Muscle layer of duodenum (tissue), 2 donors: ENCODE results near the gene FKBP3.

Source experiments
- H3K27ac ChIP-seq: one replicate; pipeline ENCODE4 v1.7.0; 2013; ENCODE audit warnings: mild to moderate bottlenecking, low read length
- H3K27me3 ChIP-seq: one replicate; pipeline ENCODE4 v1.7.0; 2013; ENCODE audit warnings: low read depth, mild to moderate bottlenecking, control low read depth, low read length
- H3K36me3 ChIP-seq, 2 donors: one replicate each; pipeline ENCODE4 v1.7.0; 2013; ENCODE audit warnings: low read length in 2 of 2, control low read depth in 1 of 2, mild to moderate bottlenecking in 1 of 2; ENCODE audit not compliant: insufficient read depth in 2 of 2, control insufficient read depth in 1 of 2
- H3K4me1 ChIP-seq, 2 donors: one replicate each; pipeline ENCODE4 v1.7.0; 2013; ENCODE audit warnings: low read length in 2 of 2, mild to moderate bottlenecking in 2 of 2, control low read depth in 1 of 2, moderate library complexity in 1 of 2; ENCODE audit not compliant: insufficient read depth in 2 of 2, control insufficient read depth in 1 of 2
- H3K4me3 ChIP-seq, 2 donors: one replicate each; pipeline ENCODE4 v1.7.0; 2013; ENCODE audit warnings: low read length in 2 of 2, low read depth in 1 of 2, mild to moderate bottlenecking in 1 of 2
- H3K9me3 ChIP-seq, 2 donors: one replicate each; pipeline ENCODE4 v1.7.0; 2013; ENCODE audit warnings: low read length in 2 of 2, control low read depth in 1 of 2, mild to moderate bottlenecking in 1 of 2; ENCODE audit not compliant: control insufficient read depth in 1 of 2
- donor health status: healthy.

Gene FKBP3

DNA sequence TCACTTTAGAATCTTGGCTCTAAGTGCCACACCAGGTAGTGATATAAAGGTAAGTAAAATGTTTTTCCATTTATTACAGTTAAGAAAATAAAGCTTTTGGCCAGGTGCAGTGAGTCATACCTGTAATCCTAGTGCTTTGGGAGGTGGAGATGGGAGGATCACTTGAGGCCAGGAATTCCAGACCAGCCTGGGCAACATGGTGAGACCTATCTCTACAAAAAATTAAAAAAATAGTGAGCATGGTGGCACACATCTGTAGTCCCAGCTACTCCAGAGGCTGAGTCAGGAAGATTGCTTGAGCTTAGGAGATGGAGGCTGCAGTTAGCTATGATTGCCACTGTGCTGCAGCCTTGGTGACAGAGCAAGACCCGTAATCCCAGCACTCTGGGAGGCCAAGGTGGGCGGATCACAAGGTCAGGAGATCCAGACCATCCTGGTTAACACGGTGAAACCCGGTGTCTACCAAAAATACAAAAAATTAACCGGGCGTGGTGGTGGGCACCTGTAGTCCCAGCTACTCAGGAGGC lies 6.4 kb upstream of the FKBP3 start:
- no peaks in the 10 kb centered on the region for H3K9me3 ChIP-seq
- no peak overlapping the region for H3K27ac ChIP-seq
- H3K4me3 ChIP-seq: no peak overlapping the region
- H3K27me3 ChIP-seq: no peaks in the 10 kb centered on the region
- H3K4me1 ChIP-seq: peaks cover 10 to 17% of the 10 kb centered on the region in 2 donors
- H3K36me3 ChIP-seq: no peaks in the 10 kb centered on the region

DNA sequence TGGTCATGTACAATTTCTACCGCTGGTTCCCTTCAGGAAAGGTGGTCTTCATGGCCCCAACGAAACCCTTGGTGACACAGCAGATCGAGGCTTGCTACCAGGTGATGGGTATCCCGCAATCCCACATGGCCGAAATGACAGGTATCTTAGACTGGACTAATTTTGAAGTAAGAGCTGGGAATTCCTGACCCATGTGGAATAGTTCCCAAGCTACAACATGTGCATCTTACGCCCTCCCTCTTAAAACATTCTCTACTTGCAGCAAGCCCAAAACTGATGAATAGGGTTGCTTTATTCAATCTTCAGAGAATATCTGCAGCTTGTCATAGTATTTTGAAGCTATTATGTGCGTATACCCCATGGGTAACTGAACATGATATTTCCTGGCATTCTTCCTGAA lies 2.1 kb upstream of the FKBP3 start:
- Histone ChIP-seq H3K9me3 (no peaks in the 10 kb centered on the region), H3K27me3 (no peaks in the 10 kb centered on the region), H3K4me3 (peak overlapping the region; percentile 96 to 98), H3K4me1 (peaks cover 10 to 22% of the 10 kb centered on the region in 2 donors), H3K27ac (no peak overlapping the region), H3K36me3 (no peaks in the 10 kb centered on the region)

DNA sequence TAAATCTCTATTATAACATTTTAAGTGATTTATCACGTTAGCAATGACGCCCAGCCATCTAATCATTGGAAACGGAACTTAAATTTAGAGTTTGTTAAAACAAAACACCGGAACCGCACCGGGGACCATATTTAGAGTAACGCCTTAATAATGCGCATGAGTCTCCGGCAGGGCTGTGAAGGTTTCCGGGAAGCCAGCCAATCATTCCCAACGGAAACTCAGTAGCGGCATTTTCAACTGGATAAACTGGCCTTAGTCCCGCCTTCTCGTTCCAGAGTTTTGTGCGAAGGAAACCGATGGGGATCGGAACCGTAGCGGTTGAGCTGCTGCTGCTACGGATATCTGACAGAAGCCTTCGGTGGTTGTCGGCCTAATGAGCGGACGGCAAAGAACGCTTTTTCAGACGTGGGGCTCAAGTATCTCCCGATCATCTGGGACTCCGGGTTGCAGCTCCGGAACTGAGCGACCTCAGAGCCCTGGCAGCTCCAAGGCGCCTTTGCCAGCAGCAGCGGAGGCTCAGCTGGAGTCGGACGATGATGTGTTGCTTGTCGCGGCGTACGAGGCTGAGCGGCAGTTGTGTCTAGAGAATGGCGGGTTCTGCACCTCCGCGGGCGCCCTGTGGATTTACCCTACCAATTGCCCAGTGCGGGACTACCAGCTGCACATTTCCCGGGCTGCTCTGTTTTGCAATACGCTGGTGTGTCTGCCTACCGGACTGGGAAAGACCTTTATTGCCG lies 1.5 kb upstream of the FKBP3 start, which contains the start of gene FANCM:
Gene FANCM, plus strand, starts transcription at position 272 of the 737 bp plus-strand sequence. Its CDS starts 102 bp downstream, at position 374.
- no peaks in the 10 kb centered on the region for H3K36me3 ChIP-seq
- peak within 1 kb of the TSS; percentile 96 to 98 for H3K4me3 ChIP-seq
- H3K9me3 ChIP-seq: no peaks in the 10 kb centered on the region
- no peaks in the 10 kb centered on the region for H3K27me3 ChIP-seq
- H3K27ac ChIP-seq: peak within 1 kb of the TSS; percentile 95
- peaks cover 10 to 22% of the 10 kb centered on the region in 2 donors for H3K4me1 ChIP-seq

DNA sequence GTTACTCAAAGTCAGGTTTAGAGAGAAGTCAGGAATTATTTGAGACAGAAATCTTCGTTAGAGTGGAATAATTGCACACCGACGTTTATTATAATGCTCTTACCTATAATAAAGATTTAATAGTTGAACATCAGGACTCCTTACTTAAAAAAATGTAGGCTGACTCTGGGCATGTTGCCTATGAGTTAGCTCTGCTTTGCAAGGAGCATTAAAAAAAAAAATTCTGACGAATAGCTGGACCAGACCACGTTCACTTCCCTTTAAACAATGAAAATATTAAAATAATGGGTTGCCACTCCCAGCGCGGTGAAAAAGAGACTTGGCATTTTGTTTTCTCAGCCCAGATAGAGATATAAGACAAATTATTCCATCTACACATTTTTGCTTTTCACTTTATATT lies 875 bp upstream of the FKBP3 start:
- no peaks in the 10 kb centered on the region for H3K36me3 ChIP-seq
- peaks cover 10 to 22% of the 10 kb centered on the region in 2 donors for H3K4me1 ChIP-seq
- H3K9me3 ChIP-seq: no peaks in the 10 kb centered on the region
- H3K4me3 ChIP-seq: peak overlapping the region; percentile 96 to 98
- H3K27me3 ChIP-seq: no peaks in the 10 kb centered on the region
- peak overlapping the region; percentile 95 for H3K27ac ChIP-seq

DNA sequence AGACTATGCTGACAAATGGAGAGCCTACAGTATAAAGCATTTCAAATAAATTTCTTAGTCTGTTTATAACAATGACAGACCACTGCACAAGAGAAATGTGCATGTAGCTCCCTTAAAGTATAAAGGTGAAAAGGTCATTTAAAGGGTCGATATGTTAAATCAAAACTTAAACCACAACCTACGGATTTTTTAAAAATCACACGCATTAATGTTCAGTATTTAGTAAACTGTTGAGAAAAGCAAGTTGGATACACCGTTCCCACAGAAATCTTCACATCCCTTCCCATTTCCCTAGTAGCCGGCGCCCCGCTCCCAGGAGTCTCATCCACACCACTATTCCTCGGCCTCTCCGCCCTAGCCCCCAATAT lies 614 bp downstream of the FKBP3 start:
- Histone ChIP-seq H3K9me3 (no peaks in the 10 kb centered on the region), H3K36me3 (peaks cover 0 to 4% of the 10 kb centered on the region in 2 donors), H3K4me3 (peak overlapping the region; percentile 96 to 98), H3K4me1 (peaks cover 10 to 22% of the 10 kb centered on the region in 2 donors), H3K27ac (peak overlapping the region; percentile 87), H3K27me3 (no peaks in the 10 kb centered on the region)

DNA sequence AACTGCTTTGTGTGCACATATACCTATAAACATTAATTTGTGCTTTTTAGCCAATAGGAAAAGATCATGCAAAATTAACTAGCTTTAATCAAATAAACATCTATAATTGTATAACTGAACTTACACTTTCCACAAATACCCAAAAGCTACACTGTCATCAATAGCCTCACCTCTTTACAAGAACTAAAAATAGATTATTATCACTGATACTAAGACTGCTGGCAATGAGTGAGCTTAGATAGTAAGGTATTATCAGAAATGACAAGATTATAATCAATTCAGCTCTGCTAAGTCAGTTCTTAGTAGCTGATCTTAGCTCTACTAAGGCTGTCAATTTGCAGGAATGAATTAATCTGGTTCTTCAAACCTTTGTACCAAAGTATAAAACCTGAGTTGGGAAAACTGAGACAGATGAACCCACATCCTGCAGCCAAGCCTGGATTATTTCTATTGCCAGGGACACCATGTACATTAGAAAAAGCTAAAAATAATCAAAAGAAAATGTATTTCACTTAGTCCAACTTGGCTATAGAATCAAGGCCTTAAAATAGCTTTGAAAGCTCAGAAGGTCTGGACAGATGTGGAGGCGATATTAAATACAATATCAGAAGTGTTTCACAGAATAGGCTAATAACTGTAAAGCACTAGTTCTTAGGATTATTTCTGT lies 5.2 kb downstream of the FKBP3 start:
- Histone ChIP-seq H3K27me3 (no peaks in the 10 kb centered on the region), H3K4me1 (peaks cover 0 to 5% of the 10 kb centered on the region in 2 donors), H3K4me3 (no peak overlapping the region), H3K36me3 (peaks cover under 1 to 12% of the 10 kb centered on the region in 2 donors), H3K9me3 (no peaks in the 10 kb centered on the region), H3K27ac (no peak overlapping the region)

DNA sequence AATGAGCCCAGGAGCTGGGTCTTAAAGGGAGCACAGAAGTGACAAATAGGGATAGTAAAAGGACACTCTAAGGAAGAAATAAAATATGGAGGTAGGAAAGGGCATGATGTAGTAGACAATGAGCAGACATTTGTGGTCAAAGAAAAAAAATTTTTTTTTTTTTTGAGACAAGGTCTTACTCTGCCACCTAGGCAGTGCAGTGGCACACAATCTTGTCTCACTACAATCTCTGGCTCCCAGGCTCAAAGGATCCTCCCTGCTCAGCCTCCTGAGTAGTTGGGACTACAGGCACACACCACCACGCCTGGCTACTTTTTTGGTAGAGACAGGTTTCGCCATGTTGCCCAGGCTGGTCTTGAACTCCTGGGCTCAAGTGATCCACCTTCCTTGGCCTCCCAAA lies 8.5 kb downstream of the FKBP3 start:
- Histone ChIP-seq H3K4me1 (no peaks in the 10 kb centered on the region), H3K9me3 (no peaks in the 10 kb centered on the region), H3K27ac (no peak overlapping the region), H3K36me3 (peaks cover 13 to 33% of the 10 kb centered on the region in 2 donors), H3K4me3 (no peak overlapping the region), H3K27me3 (no peaks in the 10 kb centered on the region)

DNA sequence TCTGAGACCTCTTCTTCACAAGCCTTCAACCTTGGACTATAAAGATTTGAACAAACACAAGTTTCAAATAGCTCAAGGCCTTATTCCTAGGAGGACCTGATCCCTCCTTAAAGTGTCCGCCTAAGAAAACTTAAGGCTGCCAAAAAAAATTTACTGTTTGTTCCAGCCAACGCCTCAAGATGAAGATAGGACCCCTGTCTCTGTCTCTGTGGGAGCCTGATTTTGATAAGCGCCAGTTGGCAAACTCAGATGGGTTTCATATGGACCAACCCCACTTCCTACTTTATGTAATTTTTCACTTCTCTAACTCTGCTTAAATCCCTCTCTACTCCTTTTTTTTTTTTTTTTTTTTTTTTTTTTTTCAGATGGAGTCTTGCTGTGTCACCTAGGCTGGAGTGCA lies 11.0 kb downstream of the FKBP3 start:
- H3K9me3 ChIP-seq: no peaks in the 10 kb centered on the region
- no peak overlapping the region for H3K4me3 ChIP-seq
- no peak overlapping the region for H3K27ac ChIP-seq
- H3K36me3 ChIP-seq: peaks cover 32 to 48% of the 10 kb centered on the region in 2 donors
- no peaks in the 10 kb centered on the region for H3K4me1 ChIP-seq
- no peaks in the 10 kb centered on the region for H3K27me3 ChIP-seq

DNA sequence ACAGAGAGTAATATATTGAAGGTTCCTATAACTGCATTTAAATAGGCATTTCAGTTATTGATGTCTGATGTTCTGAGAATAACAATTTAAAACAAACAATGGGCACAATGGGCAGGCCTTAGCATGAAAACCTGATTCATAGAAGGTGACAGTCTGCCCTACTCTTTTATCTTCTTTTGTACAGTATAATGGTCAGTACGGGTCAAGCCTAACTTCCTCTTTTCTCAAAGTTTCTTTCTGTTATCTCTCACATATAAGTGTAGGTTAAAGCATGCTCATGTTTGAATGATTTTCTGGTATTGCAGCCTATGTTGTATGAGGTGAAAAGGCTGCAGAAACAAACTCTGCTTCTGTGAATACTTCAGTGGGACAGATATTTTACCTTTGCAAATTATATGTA lies 14.2 kb downstream of the FKBP3 start:
- no peaks in the 10 kb centered on the region for H3K9me3 ChIP-seq
- no peak overlapping the region for H3K4me3 ChIP-seq
- H3K36me3 ChIP-seq: peaks cover 53 to 70% of the 10 kb centered on the region in 2 donors
- H3K27me3 ChIP-seq: no peaks in the 10 kb centered on the region
- no peak overlapping the region for H3K27ac ChIP-seq
- H3K4me1 ChIP-seq: no peaks in the 10 kb centered on the region

DNA sequence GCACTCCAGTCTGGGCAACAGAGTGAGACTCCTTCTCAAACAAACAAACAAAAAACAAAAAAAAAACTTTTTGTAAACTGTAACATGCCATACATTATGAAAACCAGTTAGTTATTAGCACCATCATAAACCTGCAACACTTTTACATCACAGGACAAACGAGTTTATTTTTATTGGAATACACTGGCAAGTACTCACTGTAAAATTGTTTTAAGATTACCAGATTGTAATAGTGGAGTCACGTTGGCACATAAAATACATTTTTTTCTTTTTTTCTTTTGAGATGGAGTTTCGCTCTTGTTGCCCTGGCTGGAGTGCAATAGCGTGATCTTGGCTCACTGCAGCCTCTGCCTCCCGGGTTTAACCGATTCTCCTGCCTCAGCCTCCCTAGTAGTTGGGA lies 15.7 kb downstream of the FKBP3 start:
- Histone ChIP-seq H3K4me3 (no peak overlapping the region), H3K27ac (no peak overlapping the region), H3K4me1 (no peaks in the 10 kb centered on the region), H3K36me3 (peaks cover 59 to 68% of the 10 kb centered on the region in 2 donors), H3K27me3 (no peaks in the 10 kb centered on the region), H3K9me3 (no peaks in the 10 kb centered on the region)

DNA sequence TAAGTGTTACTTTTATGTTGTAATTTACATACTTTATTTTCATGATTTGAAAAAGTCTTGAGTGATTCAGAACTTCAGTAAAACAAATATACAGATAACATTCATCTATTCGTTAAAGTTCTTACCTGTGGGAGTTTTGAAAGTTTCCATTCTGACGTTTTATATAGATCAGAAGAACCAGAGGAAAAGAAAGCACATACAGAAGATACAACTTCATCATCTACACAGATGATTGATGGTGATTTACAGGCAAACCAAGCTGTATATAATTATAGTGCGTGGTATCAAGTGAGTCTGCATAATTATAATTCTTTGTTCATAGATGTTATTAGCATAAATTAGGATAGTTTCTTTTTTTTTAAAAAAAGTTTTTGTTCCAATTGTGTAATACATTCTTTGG lies 20.0 kb downstream of the FKBP3 start:
- no peak overlapping the region for H3K27ac ChIP-seq
- peaks cover 65 to 72% of the 10 kb centered on the region in 2 donors for H3K36me3 ChIP-seq
- no peaks in the 10 kb centered on the region for H3K4me1 ChIP-seq
- no peak overlapping the region for H3K4me3 ChIP-seq
- H3K9me3 ChIP-seq: no peaks in the 10 kb centered on the region
- no peaks in the 10 kb centered on the region for H3K27me3 ChIP-seq
